ENCODE results near the gene PRKCD.

PRKCD gene

DNA sequence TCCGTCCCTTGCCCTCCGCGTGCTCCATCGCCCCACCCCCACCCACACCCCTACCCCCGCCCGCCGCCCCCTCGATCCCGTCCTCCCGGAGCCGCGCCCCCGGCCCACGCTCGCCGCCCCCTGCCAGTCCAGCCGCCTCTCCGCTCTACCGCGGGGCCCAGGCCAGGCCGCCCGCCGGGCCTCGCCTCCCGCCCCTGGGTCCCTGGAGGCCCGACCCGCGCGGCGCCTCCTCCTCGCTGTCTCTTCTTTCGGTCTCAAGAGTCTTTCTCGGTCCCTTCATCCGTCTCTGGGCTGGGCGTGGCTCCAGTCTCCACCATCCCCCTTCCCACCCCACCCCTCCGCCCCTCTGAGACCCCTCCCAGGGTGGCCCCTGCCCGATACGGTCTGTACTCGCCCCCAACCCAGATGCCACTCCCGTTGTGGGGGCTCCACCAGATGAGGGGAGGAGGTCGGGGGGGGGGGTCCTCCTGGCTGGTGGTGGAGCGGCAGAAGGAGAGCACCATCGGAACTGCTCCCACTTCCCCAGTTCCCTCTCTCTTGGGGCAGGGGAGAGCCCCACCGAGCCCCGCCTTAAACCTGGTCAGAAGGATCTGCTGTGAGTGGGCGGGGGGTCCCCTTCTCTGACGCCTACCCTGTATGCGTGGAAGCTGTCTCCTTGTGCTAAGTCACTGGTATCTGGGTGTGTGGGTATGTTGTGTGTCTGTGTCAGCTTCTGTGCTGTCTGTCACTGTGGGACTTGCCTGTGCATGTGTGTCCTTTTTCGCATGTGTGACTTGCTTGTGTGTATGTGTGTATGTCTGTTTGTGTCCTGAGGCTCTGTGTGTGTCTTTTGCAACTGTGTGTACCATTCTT is 1.0 kb downstream of the PRKCD start:
- TF ChIP-seq, protein P1, sequence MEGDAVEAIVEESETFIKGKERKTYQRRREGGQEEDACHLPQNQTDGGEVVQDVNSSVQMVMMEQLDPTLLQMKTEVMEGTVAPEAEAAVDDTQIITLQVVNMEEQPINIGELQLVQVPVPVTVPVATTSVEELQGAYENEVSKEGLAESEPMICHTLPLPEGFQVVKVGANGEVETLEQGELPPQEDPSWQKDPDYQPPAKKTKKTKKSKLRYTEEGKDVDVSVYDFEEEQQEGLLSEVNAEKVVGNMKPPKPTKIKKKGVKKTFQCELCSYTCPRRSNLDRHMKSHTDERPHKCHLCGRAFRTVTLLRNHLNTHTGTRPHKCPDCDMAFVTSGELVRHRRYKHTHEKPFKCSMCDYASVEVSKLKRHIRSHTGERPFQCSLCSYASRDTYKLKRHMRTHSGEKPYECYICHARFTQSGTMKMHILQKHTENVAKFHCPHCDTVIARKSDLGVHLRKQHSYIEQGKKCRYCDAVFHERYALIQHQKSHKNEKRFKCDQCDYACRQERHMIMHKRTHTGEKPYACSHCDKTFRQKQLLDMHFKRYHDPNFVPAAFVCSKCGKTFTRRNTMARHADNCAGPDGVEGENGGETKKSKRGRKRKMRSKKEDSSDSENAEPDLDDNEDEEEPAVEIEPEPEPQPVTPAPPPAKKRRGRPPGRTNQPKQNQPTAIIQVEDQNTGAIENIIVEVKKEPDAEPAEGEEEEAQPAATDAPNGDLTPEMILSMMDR (conservative IDR thresholded peaks at IDR 0.05; ENCODE audit: control insufficient read depth, insufficient read depth, low read depth, low read length), result no peak
- H3K4me3 ChIP-seq (ENCODE audit: control insufficient read depth, low read depth, low read length), result peak overlapping the region; percentile 85
- peak; percentile 21 for DNase-seq (ENCODE audit: low read depth)

- peak overlapping the region; percentile 85 for H3K4me3 ChIP-seq (ENCODE audit: control insufficient read depth, low read depth, low read length)
- DNase-seq (ENCODE audit: low read depth), result peak; percentile 12
- TF ChIP-seq, protein P1 (conservative IDR thresholded peaks at IDR 0.05; ENCODE audit: control insufficient read depth, insufficient read depth, low read depth, low read length), result no peak
Measured at GRCh38 chr3:53162672-53163443, 1.8 kb downstream of the PRKCD start.

- DNase-seq (ENCODE audit: low read depth), result no peak
- no peak overlapping the region for H3K4me3 ChIP-seq (ENCODE audit: control insufficient read depth, low read depth, low read length)
- TF ChIP-seq, protein P1 (conservative IDR thresholded peaks at IDR 0.05; ENCODE audit: control insufficient read depth, insufficient read depth, low read depth, low read length), result no peak
Measured at GRCh38 chr3:53163444-53164387, 2.7 kb downstream of the PRKCD start.

- H3K4me3 ChIP-seq (ENCODE audit: control insufficient read depth, low read depth, low read length), result no peak overlapping the region
- TF ChIP-seq, protein P1 (conservative IDR thresholded peaks at IDR 0.05; ENCODE audit: control insufficient read depth, insufficient read depth, low read depth, low read length), result no peak
- DNase-seq (ENCODE audit: low read depth), result no peak
Measured at GRCh38 chr3:53164911-53165310, 3.9 kb downstream of the PRKCD start.

DNA sequence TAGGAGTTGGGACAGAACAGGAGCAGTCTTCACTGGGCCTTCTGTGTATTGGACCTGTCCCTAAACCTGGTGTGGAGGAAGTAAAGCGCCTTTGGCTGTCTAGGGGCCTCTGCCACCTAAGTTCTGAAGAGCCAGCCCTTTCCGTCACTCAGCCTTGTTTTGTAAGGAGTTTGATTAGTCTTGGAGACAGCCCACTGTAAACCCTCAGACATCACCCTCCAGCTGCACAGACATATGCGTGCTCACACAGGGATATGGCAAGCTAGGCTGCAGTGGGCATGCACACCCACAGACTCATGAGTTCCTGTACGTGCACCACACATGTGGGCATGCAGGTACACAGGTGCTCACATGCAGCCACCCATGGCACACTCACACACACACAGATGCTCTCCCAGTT is 5.2 kb downstream of the PRKCD start:
- TF ChIP-seq, protein P1 (conservative IDR thresholded peaks at IDR 0.05; ENCODE audit: control insufficient read depth, insufficient read depth, low read depth, low read length), result no peak

DNA sequence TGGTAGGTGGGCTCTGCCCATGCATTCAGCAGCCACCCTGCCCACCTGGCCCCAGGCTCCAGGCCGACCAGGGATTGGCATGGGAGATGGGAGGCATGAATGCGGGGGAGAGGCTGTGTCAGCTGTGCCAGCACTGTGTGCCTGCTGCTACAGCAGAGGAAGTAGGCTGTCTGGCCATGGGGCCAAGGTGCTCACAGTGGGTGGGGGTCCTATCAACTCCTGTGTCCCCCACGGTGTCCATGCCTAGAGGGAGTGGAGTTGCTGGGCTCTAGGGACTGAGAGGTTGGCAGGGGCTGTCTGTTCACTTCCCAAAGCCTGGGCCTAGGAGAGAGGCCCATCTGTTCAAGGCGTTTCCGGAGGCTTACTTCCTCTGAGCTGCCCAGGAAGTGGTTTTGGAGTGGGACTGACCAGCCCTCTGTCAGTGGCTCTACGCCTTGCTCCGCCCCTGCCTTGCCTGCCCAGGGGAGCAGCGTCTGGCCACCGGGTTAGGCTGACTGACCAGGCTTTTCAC is 5.8 kb downstream of the PRKCD start:
- DNase-seq (ENCODE audit: low read depth), result peak; percentile 75
- no peak overlapping the region for H3K4me3 ChIP-seq (ENCODE audit: control insufficient read depth, low read depth, low read length)
- TF ChIP-seq, protein P1 (conservative IDR thresholded peaks at IDR 0.05; ENCODE audit: control insufficient read depth, insufficient read depth, low read depth, low read length), result no peak

More for the DNA sequence above, 5.2 kb downstream of the PRKCD start:
- DNase-seq (ENCODE audit: low read depth), result no peak
- H3K4me3 ChIP-seq (ENCODE audit: control insufficient read depth, low read depth, low read length), result no peak overlapping the region

All from fibroblast of mammary gland (primary cell).